ENCODE results near the gene CPNE4.

CPNE4 gene

DNA sequence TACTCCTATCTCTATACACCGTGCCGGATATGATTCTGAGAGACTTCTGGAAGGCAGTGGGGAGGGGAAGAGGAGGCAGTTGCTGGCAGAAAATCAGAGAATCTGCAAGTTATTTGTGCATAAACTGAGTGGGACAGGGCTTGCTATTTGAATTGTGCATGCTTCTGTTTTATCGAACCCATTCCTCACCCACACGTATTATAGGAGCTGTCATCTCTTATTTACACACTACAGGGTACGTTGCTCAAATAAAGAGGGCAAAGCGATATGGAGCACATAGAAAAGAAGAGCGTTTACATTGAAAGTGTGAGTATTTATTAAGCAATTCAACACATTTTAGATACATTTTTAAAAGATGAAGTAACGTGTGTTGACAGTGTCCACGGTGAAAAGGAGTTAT is 191.6 kb downstream of the CPNE4 start:
- no peak for DNase-seq (ENCODE audit: low read depth)
- in situ Hi-C loops (cut with HindIII; ENCODE audit: low sequenced_read_pairs), result no loop called here
- H3K4me3 ChIP-seq (ENCODE audit: low read depth, low read length), result no peak overlapping the region
- no peak for TF ChIP-seq CTCF (IDR thresholded peaks at IDR 0.05; ENCODE audit: low read depth, low read length, missing control alignments)

DNA sequence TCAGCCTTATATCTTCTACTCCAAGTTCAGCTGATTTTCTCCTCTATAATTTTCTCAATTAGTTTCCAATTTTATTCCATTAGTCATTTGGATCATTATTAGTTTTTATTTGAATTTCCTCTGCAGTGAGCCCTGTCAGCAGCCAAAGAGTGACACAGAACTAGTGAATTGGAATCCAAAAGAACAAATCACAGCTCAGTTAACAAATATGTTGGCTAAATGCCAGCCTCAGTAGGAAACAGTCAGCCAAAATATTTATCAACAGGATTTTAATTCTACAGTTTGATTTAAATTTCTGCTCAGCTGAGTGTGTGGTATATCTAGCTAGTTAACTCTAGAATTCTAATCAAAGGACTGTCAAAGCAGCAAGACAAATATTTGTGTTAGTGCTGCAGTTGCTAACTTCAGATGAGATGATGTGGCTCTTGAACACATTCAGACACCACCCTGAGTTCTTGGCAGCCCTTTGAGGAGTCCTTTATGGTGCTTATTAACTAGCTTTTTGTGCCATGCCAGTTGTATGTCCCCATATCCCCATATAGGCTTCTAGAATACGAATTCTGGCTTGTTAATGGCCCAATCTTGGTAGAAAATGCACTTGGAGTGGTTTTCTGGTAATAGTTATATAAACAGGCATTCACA is 194.5 kb downstream of the CPNE4 start:
- no peak for TF ChIP-seq CTCF (IDR thresholded peaks at IDR 0.05; ENCODE audit: low read depth, low read length, missing control alignments)
- in situ Hi-C loops (cut with HindIII; ENCODE audit: low sequenced_read_pairs), result no loop called here
- H3K4me3 ChIP-seq (ENCODE audit: low read depth, low read length), result no peak overlapping the region
- no peak for DNase-seq (ENCODE audit: low read depth)

DNA sequence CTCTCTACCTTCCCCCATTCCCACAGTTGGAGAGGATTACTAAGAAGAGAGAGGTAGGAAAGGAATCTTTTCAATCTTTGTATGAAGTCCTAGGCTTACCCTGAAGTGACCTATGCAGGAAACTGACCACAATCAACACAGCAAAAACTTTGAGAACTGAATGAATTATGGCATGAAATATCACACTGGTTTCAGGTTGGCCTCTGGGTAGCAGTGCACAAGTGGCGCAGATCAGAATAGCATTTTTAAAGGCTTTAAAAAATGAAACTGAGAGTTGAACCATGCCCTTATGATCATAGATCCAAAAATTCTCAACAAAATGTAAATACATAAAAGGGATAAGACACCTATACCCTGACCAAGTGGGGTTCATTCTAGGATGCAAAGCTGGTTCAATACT is 198.9 kb downstream of the CPNE4 start:
- TF ChIP-seq CTCF (IDR thresholded peaks at IDR 0.05; ENCODE audit: low read depth, low read length, missing control alignments), result no peak
- in situ Hi-C loops (cut with HindIII; ENCODE audit: low sequenced_read_pairs), result no loop called here

DNA sequence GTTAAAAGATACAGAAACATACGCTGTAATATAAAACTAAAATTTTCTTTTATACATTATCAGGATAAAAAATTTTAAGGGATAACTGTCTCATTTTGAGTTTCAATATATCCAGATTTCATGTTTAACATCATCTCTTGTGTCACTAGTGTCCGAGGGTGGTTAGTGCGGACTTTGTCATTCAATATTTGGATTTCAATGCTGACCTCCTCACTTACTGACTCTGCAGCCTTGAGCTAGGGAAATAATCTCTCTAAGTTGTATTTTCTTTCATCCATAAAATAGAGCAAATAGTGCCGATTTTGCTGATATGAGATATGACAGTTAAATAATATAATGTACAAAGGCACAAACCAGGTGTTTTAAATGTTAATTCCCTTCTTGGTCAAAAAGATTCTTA is 203.2 kb downstream of the CPNE4 start:
- in situ Hi-C loops (cut with HindIII; ENCODE audit: low sequenced_read_pairs), result no loop called here
- TF ChIP-seq CTCF (IDR thresholded peaks at IDR 0.05; ENCODE audit: low read depth, low read length, missing control alignments), result no peak
- no peak for DNase-seq (ENCODE audit: low read depth)
- H3K4me3 ChIP-seq (ENCODE audit: low read depth, low read length), result no peak overlapping the region

More for the DNA sequence above, 198.9 kb downstream of the CPNE4 start:
- no peak for DNase-seq (ENCODE audit: low read depth)
- no peak overlapping the region for H3K4me3 ChIP-seq (ENCODE audit: low read depth, low read length)

- in situ Hi-C loops (cut with HindIII; ENCODE audit: low sequenced_read_pairs), result no loop called here
- TF ChIP-seq CTCF (IDR thresholded peaks at IDR 0.05; ENCODE audit: low read depth, low read length, missing control alignments), result no peak
Observed at GRCh38 chr3:131821191-131821762, 213.5 kb downstream of the CPNE4 start.

DNA sequence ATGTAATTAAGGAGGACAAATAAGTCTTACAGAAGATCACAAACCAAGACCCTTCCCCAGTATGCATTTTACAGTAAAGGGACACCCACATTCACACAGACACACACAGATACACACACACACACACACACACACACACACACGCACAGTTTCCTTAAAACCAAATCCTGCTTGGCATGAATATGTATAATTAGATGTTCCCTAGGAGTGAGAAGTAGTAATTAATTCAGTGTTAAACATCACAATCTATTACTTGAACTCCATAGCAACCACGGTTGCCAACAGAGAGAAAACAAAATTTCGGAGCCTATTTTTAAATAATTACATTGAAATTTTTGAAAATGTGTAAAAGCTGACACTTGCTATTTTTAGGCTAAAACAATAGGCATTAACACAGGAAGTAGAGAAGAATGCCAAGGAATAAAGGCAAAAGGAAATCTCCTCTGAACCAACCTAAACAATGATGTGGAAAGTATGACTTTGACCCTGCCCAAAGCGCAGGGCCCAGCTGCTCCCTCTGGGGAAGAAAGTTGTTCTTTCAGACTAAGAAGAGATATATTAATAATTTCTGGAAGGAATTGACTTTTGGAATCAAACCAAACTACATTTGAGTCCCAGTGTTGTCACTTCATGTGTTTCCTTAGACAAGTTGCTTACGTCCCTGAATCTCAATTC is 215.3 kb downstream of the CPNE4 start:
- in situ Hi-C loops (cut with HindIII; ENCODE audit: low sequenced_read_pairs), result no loop called here
- no peak for DNase-seq (ENCODE audit: low read depth)
- TF ChIP-seq CTCF (IDR thresholded peaks at IDR 0.05; ENCODE audit: low read depth, low read length, missing control alignments), result no peak
- no peak overlapping the region for H3K4me3 ChIP-seq (ENCODE audit: low read depth, low read length)

More at GRCh38 chr3:131821191-131821762, 213.5 kb downstream of the CPNE4 start:
- no peak overlapping the region for H3K4me3 ChIP-seq (ENCODE audit: low read depth, low read length)
- no peak for DNase-seq (ENCODE audit: low read depth)
